ENCODE measurements around the gene SMAD3.

GRCh38 chr15:67116742-67117141 is 51.3 kb downstream of the SMAD3 start:
- TF ChIP-seq EZH2 (IDR thresholded peaks at IDR 0.05; ENCODE audit: borderline replicate concordance, low read length) = no peak
- TF ChIP-seq, protein P1, sequence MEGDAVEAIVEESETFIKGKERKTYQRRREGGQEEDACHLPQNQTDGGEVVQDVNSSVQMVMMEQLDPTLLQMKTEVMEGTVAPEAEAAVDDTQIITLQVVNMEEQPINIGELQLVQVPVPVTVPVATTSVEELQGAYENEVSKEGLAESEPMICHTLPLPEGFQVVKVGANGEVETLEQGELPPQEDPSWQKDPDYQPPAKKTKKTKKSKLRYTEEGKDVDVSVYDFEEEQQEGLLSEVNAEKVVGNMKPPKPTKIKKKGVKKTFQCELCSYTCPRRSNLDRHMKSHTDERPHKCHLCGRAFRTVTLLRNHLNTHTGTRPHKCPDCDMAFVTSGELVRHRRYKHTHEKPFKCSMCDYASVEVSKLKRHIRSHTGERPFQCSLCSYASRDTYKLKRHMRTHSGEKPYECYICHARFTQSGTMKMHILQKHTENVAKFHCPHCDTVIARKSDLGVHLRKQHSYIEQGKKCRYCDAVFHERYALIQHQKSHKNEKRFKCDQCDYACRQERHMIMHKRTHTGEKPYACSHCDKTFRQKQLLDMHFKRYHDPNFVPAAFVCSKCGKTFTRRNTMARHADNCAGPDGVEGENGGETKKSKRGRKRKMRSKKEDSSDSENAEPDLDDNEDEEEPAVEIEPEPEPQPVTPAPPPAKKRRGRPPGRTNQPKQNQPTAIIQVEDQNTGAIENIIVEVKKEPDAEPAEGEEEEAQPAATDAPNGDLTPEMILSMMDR (conservative IDR thresholded peaks at IDR 0.05 in 1 of 2, IDR thresholded peaks at IDR 0.05 in 1 of 2; ENCODE audit: extremely low read depth in 1 of 2, insufficient read depth in 1 of 2, low read depth in 1 of 2, low read length in 2 of 2) = no peak
